Measurements from ENCODE around the gene QPRT. TPM values are rescaled to one million over a fixed set of nuclear protein-coding genes. Genes with fewer than 3 reads are reported as not detected.

The QPRT gene
- total and polyA plus RNA-seq, 2 of the 8 experiments (the other 6 are each of a cell fraction or from before 2014, with no cell fraction given): 89.0 to 102 TPM

DNA sequence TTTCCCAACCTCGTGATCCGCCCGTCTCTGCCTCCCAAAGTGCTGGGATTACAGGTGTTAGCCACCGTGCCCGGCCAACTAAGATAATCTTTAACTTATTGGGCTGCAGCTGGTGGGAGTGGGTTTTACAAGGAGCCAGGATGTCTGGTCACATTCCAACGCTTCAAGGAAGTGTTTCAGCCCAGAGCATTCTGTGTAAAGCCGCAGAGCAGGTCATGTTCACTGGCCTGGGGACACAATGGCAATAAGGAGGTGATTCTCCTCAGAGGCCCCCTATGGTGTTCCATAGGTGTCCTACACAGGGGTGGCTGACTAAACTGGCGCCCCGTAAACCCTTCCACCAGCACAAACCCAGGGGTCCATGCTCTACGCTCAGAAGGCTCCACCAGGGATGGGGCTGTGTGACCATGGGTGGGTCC is 1.2 kb downstream of the QPRT start:
- Histone ChIP-seq H2BK15ac (ENCODE audit: low read length) (peak overlapping the region; percentile 72; the same call in 1 of the 2 replicates), H4K5ac (ENCODE audit: insufficient read length, low read depth, low read length) (peak overlapping the region; percentile 71), H3K4me2 (ENCODE audit: insufficient read depth in 1 of 2, low read depth in 2 of 2, low read length in 2 of 2) (peak overlapping the region; percentile 59 to 62), H4K91ac (replicated peaks; ENCODE audit: insufficient read length, low read length) (peak overlapping the region; percentile 97), H2BK5ac (ENCODE audit: low read depth, low read length) (peak overlapping the region; percentile 93), H2BK120ac (replicated peaks; ENCODE audit: low read depth, low read length) (peak overlapping the region; percentile 29), H3K9ac (replicated peaks in 1 of 4; ENCODE audit: extremely low read depth in 1 of 4, low read depth in 3 of 4, low read length in 3 of 4) (peak overlapping the region in 1 of 4 experiments; percentile 25; a peak in 2 of 7 replicates), H3K79me1 (ENCODE audit: low read depth, low read length) (peaks cover 3% of the 10 kb centered on the region; the same call in 1 of the 2 replicates), H2AK5ac (ENCODE audit: low read depth, low read length) (0 out of 2 replicates have a peak overlapping the region, but pooled peaks have one; percentile 89), H2AFZ (ENCODE audit: low read length) (no peak overlapping the region), H3K27me3 (replicated peaks in 1 of 4; ENCODE audit: control insufficient read depth in 3 of 4, extremely low read depth in 1 of 4, insufficient read depth in 3 of 4, low read length in 3 of 4) (no peaks in the 10 kb centered on the region), H3K56ac (replicated peaks; ENCODE audit: insufficient read length, low read depth, low read length) (peak overlapping the region; percentile 46), H3K4me3 (ENCODE audit: extremely low read depth in 1 of 4, insufficient read depth in 2 of 4, low read depth in 3 of 4, low read length in 4 of 4) (peak overlapping the region; percentile 13 to 68 (median 22); a peak in 6 of 8 replicates), H3K79me2 (ENCODE audit: control insufficient read depth in 1 of 2, insufficient read depth in 2 of 2, low read length in 2 of 2) (peaks cover 0 to 46% of the 10 kb centered on the region in 2 experiments; a peak in 3 of 4 replicates), H3K9me3 (ENCODE audit: insufficient read depth in 2 of 2, low read depth in 1 of 2, low read length in 1 of 2) (no peaks in the 10 kb centered on the region), H3K14ac (ENCODE audit: insufficient read length) (no peak overlapping the region), H3K4me1 (replicated peaks in 1 of 4; ENCODE audit: control insufficient read depth in 3 of 4, insufficient read depth in 4 of 4, low read length in 3 of 4) (peaks cover 2 to 10% (median 8%) of the 10 kb centered on the region in 4 experiments), H3K18ac (ENCODE audit: extremely low read depth, low read length) (peak overlapping the region; percentile 83), H3K27ac (ENCODE audit: low read depth, low read length) (peak overlapping the region; percentile 89), H2BK12ac (ENCODE audit: low read depth, low read length) (peak overlapping the region; percentile 92), H4K8ac (ENCODE audit: extremely low read depth, insufficient read depth, low read length) (peak overlapping the region; percentile 72; the same call in 1 of the 2 replicates), H3K4ac (replicated peaks; ENCODE audit: insufficient read length, low read depth, low read length) (peak overlapping the region; percentile 78), H3K23ac (ENCODE audit: insufficient read length) (no peak overlapping the region), H2BK20ac (ENCODE audit: low read length) (peak overlapping the region; percentile 80; the same call in 1 of the 2 replicates), H4K20me1 (replicated peaks in 1 of 2; ENCODE audit: control insufficient read depth in 1 of 2, insufficient read depth in 2 of 2, low read length in 2 of 2) (no peaks in the 10 kb centered on the region), H3K36me3 (ENCODE audit: control insufficient read depth in 2 of 4, insufficient read depth in 4 of 4, low read length in 3 of 4) (peaks cover 0 to 16% (median 1%) of the 10 kb centered on the region in 4 experiments; a peak in 2 of 8 replicates), H3K23me2 (ENCODE audit: low read depth, low read length) (peaks cover 6% of the 10 kb centered on the region; the same call in 1 of the 2 replicates)
- POLR2A ChIA-PET (ENCODE audit: partially characterized antibody): interaction anchor here (1.0 to 10.5 kb wide), 22 partner anchors 8 to 432 kb away, joined by 3 to 130 read pairs (median 10); no protein-coding TSS in a partner anchor
- 81% methylated on average over 10 of the region's 10 CpGs; no CpG with 5 or more reads in 1 of the 2 experiments for WGBS, 2 experiments (ENCODE audit: extremely low coverage in 1 of 2, insufficient coverage in 1 of 2, insufficient read length in 1 of 2, insufficient replicate concordance in 2 of 2, low coverage in 1 of 2, low lambda C conversion rate in 2 of 2, missing lambda C conversion rate in 1 of 2)
- no peak for FAIRE-seq
- TF ChIP-seq POLR2AphosphoS5 (IDR thresholded peaks at IDR 0.05; ENCODE audit: low read depth, low read length) (0 out of 2 replicates have a peak, but pooled peaks have one; percentile 29), SP1 (IDR thresholded peaks at IDR 0.05; ENCODE audit: low read depth, low read length) (no peak), POLR2A (IDR thresholded peaks at IDR 0.05; ENCODE audit: control extremely low read depth in 1 of 2, low read depth in 2 of 2, low read length in 2 of 2) (peak in 1 of 2 experiments; percentile 40; a peak in 1 of 3 replicates)
- DNase-seq (ENCODE audit: low read depth in 1 of 2, low spot score in 2 of 2): no peak
- CTCF ChIA-PET (ENCODE audit: partially characterized antibody): interaction anchor here (0.6 to 5.0 kb wide), 3 partner anchors 21 to 180 kb away, joined by 3 to 33 read pairs (median 3); no protein-coding TSS in a partner anchor
